ENCODE measurements around the gene CROCC2. TPM values are rescaled to one million over a fixed set of nuclear protein-coding genes. Genes with fewer than 3 reads are reported as not detected.

The CROCC2 gene
- total and polyA plus RNA-seq, 2 donors (not counting 1 experiment from before 2014, with no cell fraction given): not detected

GRCh38 chr2:240981280-240981679, 75.1 kb downstream of the CROCC2 start:
- POLR2A ChIA-PET: no interaction called here
- no peak overlapping the region for H3K4me2 ChIP-seq (replicated peaks; ENCODE audit: low read depth, low read length, poor library complexity, severe bottlenecking)
- peaks cover 0 to 4% of the 10 kb centered on the region in 2 donors for H3K4me1 ChIP-seq (ENCODE audit: control insufficient read depth in 2 of 2, insufficient read depth in 2 of 2, low read length in 2 of 2)
- no peaks in the 10 kb centered on the region for H3K79me2 ChIP-seq (ENCODE audit: control insufficient read depth, insufficient read depth, low read length)
- Mint-ChIP-seq H3K4me3 (no peak overlapping the region), H3K27ac (no peak overlapping the region), H3K4me1 (peaks cover 3% of the 10 kb centered on the region), H3K9me3 (ENCODE audit: insufficient read depth) (no peaks in the 10 kb centered on the region), H3K27me3 (peaks cover 3% of the 10 kb centered on the region)
- H3K27ac ChIP-seq (ENCODE audit: low read length in 2 of 2): no peak overlapping the region
- no peak overlapping the region for H2AFZ ChIP-seq (ENCODE audit: insufficient read depth, low read depth, low read length, poor library complexity, severe bottlenecking)
- DNase-seq (no peak), ATAC-seq (ENCODE audit: low read depth) (no peak)
- no peak overlapping the region for H3K9ac ChIP-seq (ENCODE audit: low read length)
- intact Hi-C loops (cut with micrococcal nuclease): loop anchor here (5.0 kb wide), 2 partner anchors 61 to 171 kb away; partner anchors contain the start of gene PPP1R7
- CTCF ChIA-PET: interaction anchor here (0.9 to 3.5 kb wide), 2 partner anchors 86 to 169 kb away, joined by 3 to 33 read pairs; partner anchors contain the start of genes PASK and PPP1R7
- H4K20me1 ChIP-seq (ENCODE audit: control insufficient read depth, insufficient read depth, low read length, poor library complexity, severe bottlenecking): no peaks in the 10 kb centered on the region
- no peak overlapping the region for H3K4me3 ChIP-seq (ENCODE audit: control extremely low read depth in 1 of 5, extremely low read depth in 1 of 5, insufficient read depth in 1 of 5, low read depth in 2 of 5, low read length in 4 of 5)
- H3K36me3 ChIP-seq (replicated peaks in 1 of 2; ENCODE audit: control extremely low read depth in 1 of 2, control insufficient read depth in 1 of 2, extremely low read depth in 1 of 2, insufficient read depth in 2 of 2, low read length in 1 of 2): no peaks in the 10 kb centered on the region
- peaks cover 0 to 10% (median 0%) of the 10 kb centered on the region in 4 experiments for H3K27me3 ChIP-seq (replicated peaks in 1 of 4; ENCODE audit: control extremely low read depth in 1 of 4, control insufficient read depth in 3 of 4, insufficient read depth in 4 of 4, low read length in 3 of 4)
- WGBS (ENCODE audit: insufficient coverage): 70% methylated on average over 1 of the region's 4 CpGs
- no peaks in the 10 kb centered on the region for H3K9me3 ChIP-seq (ENCODE audit: control extremely low read depth in 1 of 3, control insufficient read depth in 2 of 3, insufficient read depth in 1 of 3, low read length in 2 of 3)
- TF ChIP-seq CTCF (IDR thresholded peaks at IDR 0.05) (no peak), EZH2 (IDR thresholded peaks at IDR 0.05; ENCODE audit: borderline replicate concordance, insufficient read depth, low read depth, low read length, poor library complexity, severe bottlenecking) (no peak)

Data from B cell (primary cell).